ENCODE data around the gene ETV3L.
A peak's percentile ranks its signal among the peaks of the same experiment; 100 is the strongest.

Gene ETV3L

DNA sequence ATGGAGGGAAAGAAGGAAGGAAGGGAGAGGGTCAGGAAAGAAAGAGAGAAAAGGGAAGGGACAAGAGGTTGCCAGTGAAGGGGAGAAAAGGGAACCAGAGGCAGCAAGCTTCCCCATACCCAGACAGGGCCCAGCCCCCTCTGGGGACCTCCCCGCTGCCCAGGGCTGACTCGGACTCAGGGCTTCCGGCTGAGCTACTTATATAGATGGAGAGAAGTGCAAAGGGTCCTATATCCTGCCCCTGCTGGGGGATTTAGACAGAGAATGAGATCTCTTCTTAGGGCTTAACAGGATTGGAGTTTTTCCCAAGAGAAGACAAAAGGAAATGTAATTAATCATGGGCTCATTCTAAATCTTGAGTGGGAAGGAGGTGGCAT, at the start of gene ETV3L:
TSS of gene ETV3L (minus strand) at position 176 of the 377 bp plus-strand sequence. CDS start 285 bp downstream, outside the sequence.
- peak; percentile 76 for DNase-seq

DNA sequence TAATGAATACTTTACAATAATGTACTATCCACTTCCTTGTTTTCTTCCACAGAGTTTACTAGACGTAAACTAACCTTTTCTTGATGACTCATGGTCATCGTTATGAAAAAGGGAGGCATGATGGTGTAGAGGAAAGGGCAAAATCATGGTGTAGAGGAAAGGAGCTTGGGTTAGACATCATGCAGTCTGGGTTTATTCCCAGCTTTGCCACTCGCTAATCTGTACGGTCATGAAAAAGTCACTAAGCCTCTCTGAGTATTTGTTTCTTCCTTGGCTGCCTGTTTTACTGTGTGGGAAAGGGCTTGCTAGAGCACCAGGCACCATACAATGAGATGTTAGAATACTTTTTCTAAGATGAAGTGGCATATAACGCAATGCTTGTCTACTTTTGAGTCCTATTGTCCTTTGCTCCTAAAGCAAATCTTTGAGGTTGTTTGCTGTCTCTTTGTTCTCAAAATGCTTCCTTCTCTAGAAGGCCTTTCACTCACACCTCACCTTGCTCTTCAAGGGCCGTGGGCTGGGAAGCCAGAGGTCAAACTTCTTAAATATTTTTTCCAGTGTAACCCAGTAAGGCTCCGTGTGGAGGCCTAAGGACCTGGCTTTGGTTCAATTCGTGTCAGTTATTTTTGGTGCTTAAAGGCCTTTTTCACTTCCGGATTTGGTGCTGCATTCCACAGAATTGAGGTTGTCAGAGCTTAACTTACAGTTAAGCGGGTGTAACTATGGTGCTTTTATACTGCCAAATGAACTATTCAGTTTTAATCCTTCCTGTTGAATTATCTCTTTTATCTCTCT, 48.5 kb upstream of the ETV3L start:
- peak; percentile 70 for DNase-seq

DNA sequence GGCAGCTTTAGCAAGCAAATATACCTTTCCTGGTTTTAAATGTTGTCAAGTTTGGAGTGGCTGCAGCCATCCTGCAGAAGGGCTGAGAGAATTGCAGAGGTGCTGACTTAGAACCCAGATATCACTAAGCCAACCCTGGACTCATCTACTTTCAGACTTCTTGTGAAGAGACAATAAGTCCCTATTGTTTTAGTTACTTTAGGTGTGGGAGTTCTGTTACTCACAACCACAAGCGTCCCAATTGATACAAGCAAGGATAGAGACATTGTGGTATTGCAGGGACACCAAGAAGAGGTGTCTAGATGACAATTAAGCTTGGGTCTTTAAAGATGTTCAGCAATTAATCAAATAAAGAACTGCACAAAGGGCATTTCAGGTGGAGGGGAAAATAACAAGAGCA, 47.4 kb upstream of the ETV3L start:
- DNase-seq: no peak

DNA sequence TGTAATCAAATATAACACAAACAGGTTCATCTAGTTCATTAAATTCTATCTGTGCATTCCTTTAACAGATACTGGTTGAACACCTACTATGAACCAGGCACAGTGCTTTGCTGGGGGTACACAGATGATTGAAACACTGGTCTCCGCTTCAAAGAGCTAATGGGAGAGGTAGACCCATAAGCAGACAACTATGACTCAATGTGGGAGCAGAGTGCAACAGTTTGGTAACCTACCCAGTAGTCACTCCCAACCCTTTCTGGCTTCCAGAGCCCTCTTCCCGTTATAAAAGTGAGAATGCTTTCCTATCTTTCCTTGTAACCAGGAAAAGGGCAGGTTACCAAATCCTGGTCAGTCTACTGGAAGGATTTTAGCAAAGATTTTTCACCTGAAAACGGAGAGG, 46.6 kb upstream of the ETV3L start:
- no peak for DNase-seq

DNA sequence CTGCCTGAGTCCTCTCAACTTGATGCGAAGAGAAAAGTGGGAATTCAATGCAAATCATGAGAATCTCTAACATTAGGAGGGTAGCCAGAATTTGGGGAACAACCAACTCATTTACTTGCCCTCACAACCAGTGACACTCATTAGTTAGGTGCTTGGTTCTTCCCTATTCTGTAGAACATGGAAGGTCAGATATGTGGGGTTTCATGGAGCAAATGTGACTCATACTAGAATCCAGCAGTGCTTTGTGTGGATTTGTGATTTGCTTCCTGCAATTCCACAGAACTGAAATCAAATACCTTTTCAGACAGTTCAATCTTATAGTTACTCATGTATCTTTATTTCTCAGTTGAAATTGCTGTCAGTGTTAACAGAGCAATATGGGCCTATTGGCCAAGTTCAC, 45.5 kb upstream of the ETV3L start:
- peak; percentile 38 for DNase-seq

DNA sequence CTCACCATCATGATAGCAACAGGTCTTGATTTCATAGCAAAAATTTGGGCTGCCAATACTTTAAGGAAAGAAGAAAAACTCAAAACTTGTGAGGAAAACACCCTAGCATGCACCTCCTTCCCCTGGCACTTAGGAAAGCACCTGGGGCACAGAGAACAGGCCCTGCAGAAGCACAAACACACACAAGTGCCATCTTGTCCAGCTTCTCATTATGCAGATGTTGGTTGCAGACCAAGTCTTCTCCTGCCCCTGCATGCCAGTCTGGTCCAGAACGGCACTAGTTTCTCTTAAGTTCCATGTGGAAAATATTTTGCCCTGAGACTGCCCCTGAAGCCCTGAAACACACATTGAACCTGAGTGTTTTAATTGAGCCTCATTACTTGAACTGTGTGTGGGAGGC, 44.9 kb upstream of the ETV3L start:
- DNase-seq: no peak

DNA sequence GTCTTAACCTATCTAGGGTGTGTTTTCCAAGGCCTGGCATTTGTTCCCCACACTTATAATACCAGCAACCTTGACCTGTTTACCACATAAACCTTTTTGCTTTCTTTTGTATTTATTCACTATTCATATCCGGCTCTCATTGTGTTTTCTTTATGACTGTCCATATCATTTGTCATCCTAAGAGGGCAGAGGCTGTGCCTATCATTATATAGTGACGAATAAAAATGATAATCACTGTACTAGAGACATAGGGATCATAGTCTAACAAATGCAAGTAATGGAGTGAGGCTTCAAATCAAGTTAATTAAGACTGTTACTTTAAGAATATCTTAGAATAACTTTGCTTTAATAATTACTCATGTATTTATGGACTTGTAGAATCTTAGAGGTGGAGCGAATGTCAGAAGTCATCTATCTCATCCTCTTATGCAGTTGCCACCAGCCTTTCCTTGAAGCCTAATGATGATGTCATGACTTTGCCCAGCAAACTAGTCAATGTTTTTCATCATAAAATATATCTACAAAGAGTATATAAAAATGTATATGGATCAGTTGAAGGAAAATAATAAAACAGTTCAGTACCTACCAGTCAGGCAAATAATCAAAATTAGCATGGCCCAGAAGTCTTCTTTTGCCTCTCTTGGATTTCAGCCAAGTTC, 43.3 kb upstream of the ETV3L start:
- no peak for DNase-seq

DNA sequence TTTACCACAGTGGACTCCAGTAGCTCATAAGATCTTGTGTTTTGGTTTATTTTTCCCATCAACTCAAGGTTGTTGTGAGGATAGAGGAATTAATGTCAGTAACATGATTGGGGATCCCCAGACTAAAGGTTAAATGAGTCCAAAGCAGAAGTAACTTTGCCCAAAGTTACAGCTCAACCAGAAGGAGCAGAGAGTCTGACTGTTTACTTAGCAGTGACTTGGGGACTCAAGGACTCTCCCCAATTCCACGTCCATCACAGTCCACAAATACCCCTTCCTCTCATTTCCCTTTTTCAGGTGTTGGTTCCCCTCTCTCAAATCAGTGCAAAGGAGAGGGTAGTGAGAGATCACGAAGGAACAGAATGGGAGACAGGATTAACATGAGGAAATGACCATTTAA, 42.6 kb upstream of the ETV3L start:
- DNase-seq: peak; percentile 78

DNA sequence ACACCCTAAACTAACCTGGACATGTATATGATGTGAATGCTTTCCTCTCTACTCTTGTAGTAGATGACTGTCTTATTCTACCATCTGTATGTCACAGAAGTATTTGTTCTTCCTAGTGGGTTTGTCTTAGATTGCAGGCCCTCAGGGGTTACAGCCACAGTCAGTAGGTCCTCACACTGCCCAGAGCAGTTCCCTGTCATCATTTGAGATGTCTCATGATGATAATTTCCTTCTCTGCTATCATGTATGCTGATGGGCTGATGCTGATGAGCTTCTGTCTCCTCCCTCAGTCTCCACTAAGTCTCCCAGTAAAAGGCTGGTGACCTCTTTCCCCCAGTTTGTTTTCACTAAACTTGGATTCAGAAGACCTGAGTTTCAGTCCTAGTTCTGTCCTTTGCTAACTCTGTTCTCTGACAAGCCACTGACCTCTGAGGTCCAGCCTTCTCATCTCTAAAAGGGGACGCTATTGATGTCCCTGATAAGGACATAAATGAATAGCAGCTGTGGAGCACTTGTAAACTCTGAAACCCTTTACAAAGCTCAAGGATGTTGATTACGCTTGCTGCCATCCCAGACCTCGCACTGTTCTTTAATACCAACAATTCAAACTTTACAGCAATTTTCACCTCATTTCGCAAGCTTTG, 41.7 kb upstream of the ETV3L start:
- DNase-seq: peak; percentile 41

DNA sequence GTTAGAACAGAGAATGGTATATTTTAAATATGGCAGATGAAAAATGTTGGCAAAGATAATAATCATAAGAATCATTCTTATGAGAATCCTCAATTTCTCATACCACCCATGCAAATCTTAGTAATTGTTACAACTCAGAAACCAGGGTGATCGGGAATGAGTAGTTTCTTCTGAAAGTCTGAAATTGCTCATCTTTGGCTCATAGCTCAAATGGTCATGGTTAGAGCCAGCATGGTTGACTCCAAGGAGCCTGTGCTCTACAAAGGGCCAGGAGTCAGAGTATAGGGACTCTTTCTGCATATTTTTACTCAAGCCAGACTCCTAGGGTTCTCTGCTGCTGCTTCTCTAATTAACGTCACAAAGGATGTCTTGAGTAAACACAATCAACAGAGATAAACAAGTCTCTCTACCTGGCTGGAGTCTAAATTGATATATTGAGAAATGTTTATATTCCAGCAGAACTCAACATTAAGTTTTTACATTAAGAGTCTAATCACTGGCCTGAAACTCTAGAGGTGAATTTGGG, 40.5 kb upstream of the ETV3L start:
- DNase-seq: peak; percentile 15

DNA sequence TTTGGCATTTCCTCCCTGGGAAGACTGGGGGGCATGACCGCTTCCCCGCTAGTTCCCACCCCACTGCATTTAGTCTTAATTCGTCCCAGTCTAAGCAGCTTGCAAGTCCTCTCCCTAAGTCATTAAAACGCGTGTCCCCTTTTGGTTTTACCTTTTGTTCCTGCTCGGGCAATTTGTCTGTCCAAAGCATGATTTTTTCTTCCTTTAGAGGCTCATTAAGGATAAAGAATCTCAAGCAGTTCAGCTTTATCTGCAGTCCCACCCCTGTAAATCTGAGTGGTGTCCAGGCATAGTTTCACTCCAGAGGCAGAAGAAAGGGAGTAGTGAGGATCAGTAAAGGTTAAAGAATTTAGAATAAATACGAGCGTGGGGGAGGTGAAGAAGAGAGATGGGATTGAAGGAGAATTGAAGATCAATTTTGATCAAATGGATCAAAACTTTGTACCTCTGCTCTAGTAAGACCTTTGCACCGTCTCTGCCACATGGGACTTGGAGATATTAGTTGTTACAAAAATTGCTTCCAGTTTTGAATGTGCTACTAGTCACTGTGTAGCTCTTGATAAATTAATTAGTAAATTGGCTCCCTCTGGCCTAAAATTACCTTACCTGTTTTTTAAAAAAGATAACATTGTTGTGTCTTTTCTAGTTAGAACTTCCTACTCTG, 39.6 kb upstream of the ETV3L start:
- DNase-seq: no peak

DNA sequence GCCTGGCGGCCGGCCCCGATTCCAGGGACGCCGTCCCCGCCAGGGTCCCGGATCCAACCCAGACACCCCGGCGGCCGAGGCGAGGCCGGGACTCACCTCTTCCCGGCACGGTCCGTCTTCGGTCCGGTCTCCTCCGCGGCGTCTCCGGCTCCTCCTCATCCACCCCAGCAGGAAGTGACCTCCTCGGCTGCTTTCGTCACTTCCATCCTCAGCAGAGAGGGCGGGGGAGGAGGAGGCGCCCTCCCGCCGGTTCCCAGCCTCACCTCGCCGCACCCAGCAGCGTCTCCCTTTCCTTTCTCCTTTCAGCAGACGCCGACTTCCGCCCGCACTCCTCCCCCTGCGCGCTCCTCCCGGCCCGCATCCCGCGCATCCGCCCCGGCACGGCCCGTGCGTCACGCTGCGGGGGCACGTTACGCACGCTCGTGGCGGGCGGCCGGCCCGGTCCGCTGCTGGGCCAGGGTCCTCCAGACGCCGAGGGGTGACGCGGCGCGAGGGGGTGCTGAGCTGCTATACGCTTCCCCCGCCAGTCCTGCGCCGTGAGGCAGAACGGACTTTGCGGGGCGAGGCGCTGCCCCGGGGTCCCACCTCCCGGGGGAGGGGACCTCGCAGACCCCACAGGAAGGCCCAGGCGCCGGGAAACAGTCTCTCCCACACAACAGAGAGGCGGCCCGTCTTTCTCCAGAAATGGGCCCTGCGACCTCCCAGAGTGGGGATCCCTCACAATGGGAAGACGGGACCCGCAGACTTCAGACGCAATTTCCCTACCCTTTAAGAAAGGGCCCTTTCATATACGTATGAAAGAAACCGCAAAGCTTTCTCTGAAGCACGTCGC, 38.8 kb upstream of the ETV3L start, which contains the start of gene ETV3:
TSS of gene ETV3 (minus strand) at position 176 of the 832 bp plus-strand sequence. CDS start 2,043 bp downstream, outside the sequence.
- DNase-seq: peak; percentile 95

DNA sequence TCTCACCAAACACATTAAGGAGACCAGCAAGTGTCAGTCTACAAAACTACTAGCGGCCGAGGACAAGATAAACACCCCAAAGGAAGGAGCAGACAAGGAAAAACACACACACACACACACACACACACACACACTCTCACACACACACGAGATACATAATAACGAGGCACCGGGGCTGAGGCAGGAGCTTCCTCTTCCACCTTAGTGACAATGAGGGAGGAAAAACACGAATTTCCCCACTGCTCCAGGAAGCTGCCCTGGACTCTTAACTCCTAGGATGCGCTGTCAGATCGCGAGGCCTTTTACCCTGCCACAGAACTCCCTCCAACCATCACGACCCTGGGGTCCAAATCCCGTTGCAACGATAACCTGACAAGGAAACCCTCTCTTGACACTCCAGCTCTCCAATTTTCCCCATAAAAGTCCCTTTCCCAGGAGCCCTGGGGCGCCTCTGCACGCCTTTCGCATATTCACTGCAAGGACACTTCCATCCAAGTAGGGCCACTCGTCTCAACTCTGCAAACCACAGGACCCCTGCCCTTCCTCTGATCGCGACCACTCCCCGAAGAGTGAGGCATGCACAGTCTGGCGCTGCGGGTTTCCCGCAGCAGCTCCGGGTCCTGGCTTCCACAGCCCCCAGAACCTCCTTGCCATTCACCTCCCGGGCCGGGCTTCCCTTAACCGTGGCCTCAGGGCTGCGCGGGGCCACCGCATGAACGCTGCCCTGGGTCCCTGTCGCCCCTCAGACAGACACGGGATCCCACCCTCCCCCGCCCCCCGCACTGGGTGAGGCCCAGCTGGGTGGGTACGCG, 38.0 kb upstream of the ETV3L start:
- DNase-seq: peak; percentile 68

DNA sequence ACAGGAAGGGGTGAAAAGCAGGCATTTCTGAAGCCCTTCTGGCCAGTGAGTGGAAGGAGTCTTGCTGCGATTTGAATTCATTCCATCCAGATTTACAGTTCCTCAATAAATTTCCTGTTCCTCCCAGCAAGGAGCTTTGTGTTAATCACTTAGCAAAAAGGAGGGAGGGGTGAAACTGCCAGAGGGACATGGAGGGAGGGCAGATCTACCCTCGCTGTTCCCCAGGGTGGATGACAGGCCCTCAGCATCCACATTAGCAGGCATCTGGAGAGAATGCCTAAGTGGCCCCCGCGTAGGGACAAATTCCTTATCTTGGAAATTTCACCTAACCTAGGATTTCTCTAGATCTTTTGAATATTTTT, 37.4 kb upstream of the ETV3L start:
- DNase-seq: peak; percentile 60

DNA sequence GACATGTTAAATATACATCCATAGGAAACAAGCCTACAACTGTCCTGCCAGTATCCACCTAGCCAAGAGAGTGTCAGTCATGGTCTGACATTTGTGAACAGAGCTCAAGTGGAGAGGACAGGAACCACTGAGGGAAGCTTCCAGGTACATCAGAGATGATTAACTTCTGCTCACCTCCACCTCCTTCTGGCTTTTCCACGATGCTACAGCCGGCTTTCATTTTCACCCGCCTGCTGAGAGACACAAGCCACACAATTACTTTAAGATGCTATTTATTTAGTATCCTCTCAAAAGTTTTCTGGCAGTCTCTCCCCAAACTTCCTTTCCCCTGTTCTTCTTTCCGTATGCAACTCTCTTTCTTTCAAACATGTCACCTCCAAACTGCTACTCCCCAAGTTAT, 36.5 kb upstream of the ETV3L start:
- no peak for DNase-seq

DNA sequence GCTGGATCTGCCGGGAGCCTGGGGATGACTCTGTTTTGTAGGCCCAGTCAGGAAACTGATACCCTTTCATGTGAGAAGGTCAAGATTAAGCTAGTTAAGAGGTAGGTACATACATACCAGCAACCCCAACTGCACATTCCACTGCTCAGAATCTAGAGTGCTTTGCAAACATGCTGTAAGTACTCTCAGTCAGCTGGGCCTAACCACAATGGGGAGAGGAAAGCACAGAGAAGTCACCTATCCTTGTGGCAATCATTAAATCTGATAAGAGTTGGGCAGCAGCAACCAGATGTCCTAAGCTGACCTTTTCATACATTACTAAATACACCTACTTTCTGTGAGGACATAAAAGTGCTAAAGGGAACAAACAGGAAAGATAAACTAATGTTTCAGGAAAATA, 36.0 kb upstream of the ETV3L start:
- no peak for DNase-seq

DNA sequence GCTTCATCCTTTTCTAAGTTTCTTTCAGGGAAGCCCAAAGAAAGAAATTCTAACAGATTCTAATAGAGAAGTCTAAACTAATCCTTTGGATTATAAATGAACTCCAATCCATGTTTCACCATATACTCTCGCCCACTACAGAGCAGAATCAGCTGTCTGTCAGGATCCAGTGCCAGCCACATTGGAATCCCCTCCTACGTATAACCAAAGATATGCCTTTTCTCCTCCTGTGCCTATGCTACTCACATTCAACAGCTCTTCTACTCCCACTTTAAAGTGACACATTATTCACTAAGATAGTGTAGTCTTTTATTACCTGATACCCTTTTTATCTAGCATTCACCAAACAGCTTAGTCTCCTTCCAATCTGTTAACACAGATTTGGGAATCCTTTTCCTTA, 35.5 kb upstream of the ETV3L start:
- no peak for DNase-seq

DNA sequence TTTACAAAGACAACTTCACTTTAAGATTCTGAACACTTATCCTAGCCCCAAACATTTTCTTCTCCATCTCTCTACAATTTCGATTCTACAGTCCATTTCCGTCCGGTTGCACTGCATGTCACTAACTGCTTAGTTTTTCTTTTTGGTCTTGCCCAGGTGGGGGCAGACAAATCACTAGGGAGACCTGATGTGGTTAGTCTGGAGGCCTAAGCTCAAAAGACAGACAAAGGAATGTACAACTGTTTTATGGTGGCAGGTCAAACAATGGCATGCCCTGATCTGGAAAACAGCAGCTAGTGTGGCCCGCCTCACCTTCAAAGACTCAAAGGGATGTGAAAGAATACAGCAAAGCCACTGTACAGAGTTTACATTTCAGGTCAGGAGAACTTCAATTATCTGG, 34.8 kb upstream of the ETV3L start:
- DNase-seq: no peak

DNA sequence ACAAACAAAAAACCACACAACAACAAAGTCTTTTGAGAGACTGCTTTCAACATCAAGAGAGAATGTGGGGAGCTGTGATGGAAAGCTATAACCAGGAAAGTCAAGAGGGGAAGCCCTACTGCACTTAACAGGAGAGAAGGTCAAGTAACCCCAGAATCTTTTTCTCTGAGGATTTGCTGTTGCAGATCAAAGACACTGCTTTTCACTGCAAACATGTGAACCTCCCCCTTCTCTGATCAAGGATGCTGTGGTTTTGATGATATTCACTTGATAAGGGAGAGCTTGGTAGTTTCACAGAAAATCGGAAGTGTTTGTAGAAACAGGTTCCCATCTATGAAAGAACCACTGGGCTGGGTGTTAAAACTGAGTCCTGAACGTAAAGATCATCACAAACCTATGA, 33.8 kb upstream of the ETV3L start:
- DNase-seq: no peak

DNA sequence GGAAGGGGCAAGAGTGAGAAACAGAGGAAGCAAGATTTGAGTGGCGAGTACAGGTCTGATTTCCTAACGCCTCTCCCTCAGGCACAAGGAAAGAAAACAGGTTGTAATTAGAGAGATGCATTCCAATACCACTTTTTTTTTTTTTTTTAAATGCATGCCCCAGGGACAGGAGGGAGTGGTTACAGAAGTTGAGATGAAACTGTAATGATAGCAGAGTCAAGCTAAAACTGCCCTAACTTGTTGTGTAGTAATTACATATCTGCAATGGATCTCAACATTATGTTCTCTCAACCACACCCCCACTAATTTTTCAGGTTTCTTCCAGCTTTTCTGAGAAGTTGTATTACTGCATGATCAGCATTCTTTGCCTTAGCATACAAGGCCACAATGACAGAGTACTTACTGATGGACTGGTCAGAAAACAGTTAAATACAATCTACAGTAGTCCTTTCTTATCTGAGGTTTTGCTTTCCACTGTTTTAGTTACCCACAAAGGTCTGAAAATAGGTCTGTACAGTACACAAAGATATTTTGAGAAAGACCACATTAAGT, 33.1 kb upstream of the ETV3L start:
- no peak for DNase-seq

DNA sequence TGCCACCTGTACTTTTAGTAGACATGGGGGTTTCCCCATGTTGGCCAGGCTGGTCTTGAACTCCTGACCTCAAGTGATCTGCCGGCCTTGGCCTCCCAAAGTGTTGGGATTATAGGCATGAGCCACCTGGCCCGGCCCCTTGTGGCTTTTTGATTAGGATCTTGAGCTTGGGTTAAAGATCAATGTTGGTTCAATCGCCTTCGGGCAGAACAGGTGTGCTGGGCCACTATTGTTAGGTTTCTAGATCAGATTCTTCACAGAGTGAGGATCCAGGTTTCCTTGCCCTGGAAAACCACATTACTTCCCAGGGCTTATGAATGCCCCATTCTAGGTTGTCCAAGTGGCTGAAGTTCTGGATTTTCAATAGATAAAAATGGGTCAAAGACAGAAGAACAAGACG, 32.5 kb upstream of the ETV3L start:
- no peak for DNase-seq
